ENCODE results near the gene LASP1.

LASP1 gene

DNA sequence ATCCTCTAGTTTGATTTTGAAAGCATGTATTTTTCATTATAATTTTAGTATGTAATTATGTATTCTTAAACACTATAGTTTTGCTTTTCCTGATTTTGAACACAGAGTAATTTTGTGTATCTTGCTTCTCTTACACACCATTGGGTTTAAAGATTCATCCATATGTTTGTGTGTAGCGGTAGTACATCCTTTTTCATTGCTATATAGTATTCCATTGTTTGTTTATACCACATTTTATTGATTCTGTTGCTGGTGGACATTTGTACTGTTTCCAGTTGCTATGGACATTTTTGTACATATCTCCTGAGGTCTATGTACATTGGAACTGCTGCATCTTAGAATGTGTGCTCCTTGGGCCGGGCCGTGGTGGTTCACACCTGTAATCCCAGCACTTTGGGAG is 35.0 kb downstream of the LASP1 start:
- Histone ChIP-seq H3K4me1 (peaks cover 8% of the 10 kb centered on the region), H3K36me3 (no peaks in the 10 kb centered on the region), H3K4me3 (ENCODE audit: low read depth, low read length) (no peak overlapping the region), H3K9me3 (no peaks in the 10 kb centered on the region), H3K27me3 (no peaks in the 10 kb centered on the region)
- TF ChIP-seq, protein P1, sequence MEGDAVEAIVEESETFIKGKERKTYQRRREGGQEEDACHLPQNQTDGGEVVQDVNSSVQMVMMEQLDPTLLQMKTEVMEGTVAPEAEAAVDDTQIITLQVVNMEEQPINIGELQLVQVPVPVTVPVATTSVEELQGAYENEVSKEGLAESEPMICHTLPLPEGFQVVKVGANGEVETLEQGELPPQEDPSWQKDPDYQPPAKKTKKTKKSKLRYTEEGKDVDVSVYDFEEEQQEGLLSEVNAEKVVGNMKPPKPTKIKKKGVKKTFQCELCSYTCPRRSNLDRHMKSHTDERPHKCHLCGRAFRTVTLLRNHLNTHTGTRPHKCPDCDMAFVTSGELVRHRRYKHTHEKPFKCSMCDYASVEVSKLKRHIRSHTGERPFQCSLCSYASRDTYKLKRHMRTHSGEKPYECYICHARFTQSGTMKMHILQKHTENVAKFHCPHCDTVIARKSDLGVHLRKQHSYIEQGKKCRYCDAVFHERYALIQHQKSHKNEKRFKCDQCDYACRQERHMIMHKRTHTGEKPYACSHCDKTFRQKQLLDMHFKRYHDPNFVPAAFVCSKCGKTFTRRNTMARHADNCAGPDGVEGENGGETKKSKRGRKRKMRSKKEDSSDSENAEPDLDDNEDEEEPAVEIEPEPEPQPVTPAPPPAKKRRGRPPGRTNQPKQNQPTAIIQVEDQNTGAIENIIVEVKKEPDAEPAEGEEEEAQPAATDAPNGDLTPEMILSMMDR (IDR thresholded peaks at IDR 0.05; ENCODE audit: low read depth, low read length) = no peak
- no peak for DNase-seq

- Histone ChIP-seq H3K4me1 (peaks cover 8% of the 10 kb centered on the region), H3K9me3 (no peaks in the 10 kb centered on the region), H3K27me3 (no peaks in the 10 kb centered on the region), H3K36me3 (no peaks in the 10 kb centered on the region), H3K4me3 (ENCODE audit: low read depth, low read length) (no peak overlapping the region)
- DNase-seq = no peak
- TF ChIP-seq, protein P1 (IDR thresholded peaks at IDR 0.05; ENCODE audit: low read depth, low read length) = no peak
These were observed 35.5 kb downstream of the LASP1 start for GRCh38 chr17:38905375-38905774.

- no peak for DNase-seq
- H3K9me3 ChIP-seq = no peaks in the 10 kb centered on the region
- H3K27me3 ChIP-seq = no peaks in the 10 kb centered on the region
- H3K4me3 ChIP-seq (ENCODE audit: low read depth, low read length) = no peak overlapping the region
- H3K36me3 ChIP-seq = no peaks in the 10 kb centered on the region
- TF ChIP-seq, protein P1 (IDR thresholded peaks at IDR 0.05; ENCODE audit: low read depth, low read length) = no peak
- no peaks in the 10 kb centered on the region for H3K4me1 ChIP-seq
These were observed 36.8 kb downstream of the LASP1 start for GRCh38 chr17:38906460-38907228.

DNA sequence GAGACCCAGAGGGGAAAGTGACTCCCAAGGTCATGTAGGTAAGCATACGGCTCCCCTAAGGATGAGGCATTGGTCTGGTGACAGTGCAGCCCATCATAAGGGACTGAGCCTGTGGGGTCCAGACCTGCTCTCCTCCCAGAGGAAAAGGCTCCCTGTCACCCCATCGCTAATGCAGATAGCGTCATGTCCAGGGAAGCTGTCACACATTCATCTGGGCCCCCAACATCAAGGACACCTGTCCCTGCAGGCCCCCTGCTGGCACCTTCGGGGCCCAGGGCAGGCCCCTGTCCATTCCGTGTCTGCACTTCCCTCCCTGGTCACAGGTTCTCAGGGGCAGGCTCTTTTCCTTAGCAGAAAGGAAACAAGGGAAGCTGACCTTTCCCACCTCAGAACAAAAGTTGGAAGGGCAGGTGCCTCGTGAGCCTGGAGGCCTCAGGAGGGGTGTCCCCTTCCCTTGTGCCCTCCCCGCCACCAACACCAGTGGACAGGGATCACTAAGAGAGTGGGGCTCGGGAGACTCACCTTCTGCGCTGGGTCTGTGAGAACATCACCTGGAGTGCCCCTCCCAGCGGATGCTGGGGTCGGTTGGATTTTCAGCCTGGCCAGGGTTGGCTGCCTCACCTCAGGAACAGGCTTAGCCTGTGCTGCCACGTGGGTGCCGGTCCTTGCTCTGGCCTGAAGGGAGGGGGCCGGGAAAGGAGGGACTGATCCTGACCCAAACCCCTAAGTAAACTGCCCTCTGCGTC is 38.2 kb downstream of the LASP1 start:
- Histone ChIP-seq H3K4me3 (ENCODE audit: low read depth, low read length) (no peak overlapping the region), H3K36me3 (no peaks in the 10 kb centered on the region), H3K27me3 (no peaks in the 10 kb centered on the region), H3K4me1 (peaks cover 10% of the 10 kb centered on the region), H3K9me3 (no peaks in the 10 kb centered on the region)
- TF ChIP-seq, protein P1 (IDR thresholded peaks at IDR 0.05; ENCODE audit: low read depth, low read length) = no peak
- DNase-seq = no peak

DNA sequence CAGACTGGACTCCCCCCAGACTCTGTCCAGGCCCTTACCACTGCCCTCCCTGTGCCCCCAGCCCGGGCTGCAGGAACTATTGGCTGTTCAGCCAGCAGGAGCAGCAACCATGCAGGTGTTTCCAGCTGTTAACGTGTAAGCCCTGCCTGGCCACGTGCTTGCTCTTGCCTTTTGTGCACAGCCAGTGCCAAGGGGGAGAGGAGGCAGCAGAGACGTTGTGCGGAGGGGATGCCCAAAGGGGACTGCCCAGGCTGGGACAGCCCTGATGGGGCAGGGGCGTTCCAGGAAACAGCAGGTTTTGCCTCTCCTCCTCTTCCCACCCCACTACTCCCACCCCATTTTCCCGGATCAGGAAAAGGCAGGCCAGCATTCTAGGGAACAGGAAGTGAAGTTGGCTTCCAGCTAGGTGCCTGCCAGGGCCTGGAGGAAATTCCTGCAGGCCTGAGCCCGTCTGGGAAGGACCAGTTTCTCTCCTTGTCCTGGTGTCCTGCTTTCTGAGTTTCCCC is 38.9 kb downstream of the LASP1 start:
- H3K9me3 ChIP-seq = no peaks in the 10 kb centered on the region
- TF ChIP-seq, protein P1 (IDR thresholded peaks at IDR 0.05; ENCODE audit: low read depth, low read length) = no peak
- no peak overlapping the region for H3K4me3 ChIP-seq (ENCODE audit: low read depth, low read length)
- no peaks in the 10 kb centered on the region for H3K36me3 ChIP-seq
- DNase-seq = no peak
- no peaks in the 10 kb centered on the region for H3K27me3 ChIP-seq
- peaks cover 15% of the 10 kb centered on the region for H3K4me1 ChIP-seq

DNA sequence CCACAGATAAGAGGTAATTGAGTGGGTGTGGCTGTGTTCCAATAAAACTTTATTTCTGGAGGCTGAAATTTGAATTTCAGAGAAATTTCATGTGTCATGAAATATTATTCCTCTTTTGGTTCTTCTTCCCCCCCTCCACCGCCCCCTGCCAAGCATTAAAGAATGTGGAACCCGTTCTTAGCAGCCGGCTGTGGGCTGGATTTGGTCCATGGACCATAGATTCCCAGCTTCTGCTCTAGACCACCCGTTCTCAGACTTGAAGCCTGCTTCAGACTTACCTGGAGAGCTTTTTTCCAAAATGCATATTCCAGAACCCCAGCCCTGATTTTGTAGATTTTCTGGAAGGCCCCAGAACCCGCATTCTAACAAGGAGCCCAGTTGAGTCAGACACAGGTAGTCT is 40.5 kb downstream of the LASP1 start:
- no peak overlapping the region for H3K4me3 ChIP-seq (ENCODE audit: low read depth, low read length)
- H3K27me3 ChIP-seq = no peaks in the 10 kb centered on the region
- no peak for DNase-seq
- peaks cover 29% of the 10 kb centered on the region for H3K4me1 ChIP-seq
- H3K36me3 ChIP-seq = no peaks in the 10 kb centered on the region; the same call in 1 of the 2 replicates
- TF ChIP-seq, protein P1 (IDR thresholded peaks at IDR 0.05; ENCODE audit: low read depth, low read length) = no peak
- H3K9me3 ChIP-seq = no peaks in the 10 kb centered on the region
